LNCaP clone FGC (cell line): Measurements from ENCODE around the gene MYLK2.

ENCODE experiments used
- DNase-seq: peaks from one replicate; pipeline ENCODE4 v3.0.0-alpha.2; 2011; ENCODE audit warnings: low read depth
- H3K4me3 ChIP-seq: 2 replicates; pipeline ENCODE4 v1.5.1; 2011; ENCODE audit warnings: mild to moderate bottlenecking, low read depth, low read length, control low read depth
- CTCF ChIP-seq: IDR thresholded peaks from 2 replicates; pipeline ENCODE4 v1.5.1; 2012; ENCODE audit warnings: mild to moderate bottlenecking; ENCODE audit not compliant: control insufficient read depth, insufficient read depth; ENCODE audit errors: extremely low read depth

MYLK2 gene

GRCh38 chr20:31864521-31865400 lies 45.6 kb downstream of the MYLK2 start:
- no peak for TF ChIP-seq CTCF
- H3K4me3 ChIP-seq = no peak overlapping the region
- no peak for DNase-seq

GRCh38 chr20:31866221-31866620 lies 47.1 kb downstream of the MYLK2 start:
- no peak for DNase-seq
- TF ChIP-seq CTCF = no peak

GRCh38 chr20:31868853-31869672 lies 49.9 kb downstream of the MYLK2 start:
- DNase-seq = no peak
- H3K4me3 ChIP-seq = no peak overlapping the region

More at GRCh38 chr20:31866221-31866620, 47.1 kb downstream of the MYLK2 start:
- H3K4me3 ChIP-seq = no peak overlapping the region

DNA sequence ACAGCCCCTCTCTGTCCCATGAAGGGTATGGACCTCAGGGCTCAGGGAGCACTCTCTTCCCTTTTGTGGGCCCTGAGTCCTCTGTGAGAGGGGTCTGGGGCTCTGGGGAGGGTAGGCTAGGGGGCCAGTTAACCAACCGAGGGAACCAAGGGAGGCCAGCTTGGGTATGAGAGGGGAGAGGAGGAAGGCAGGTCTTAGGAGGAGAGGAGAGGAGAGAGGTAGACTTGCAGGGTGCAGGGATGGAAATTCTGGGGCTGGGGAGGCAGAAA lies 50.5 kb downstream of the MYLK2 start:
- no peak overlapping the region for H3K4me3 ChIP-seq
- TF ChIP-seq CTCF = no peak
- no peak for DNase-seq

More at GRCh38 chr20:31868853-31869672, 49.9 kb downstream of the MYLK2 start:
- TF ChIP-seq CTCF = no peak

- TF ChIP-seq CTCF = no peak
- no peak for DNase-seq
- peak within 1 kb of the TSS; percentile 12; the same call in 1 of the 2 replicates for H3K4me3 ChIP-seq
These were observed 51.0 kb downstream of the MYLK2 start, which contains the start of the genes DUSP15 and TTLL9 for GRCh38 chr20:31869942-31870725. TSS of gene DUSP15 (minus strand) at chr20:31870527. CDS start at chr20:31870337, 190 bp downstream. TSS of gene TTLL9 (plus strand) at chr20:31870634. CDS start at chr20:31871127, 493 bp downstream.

DNA sequence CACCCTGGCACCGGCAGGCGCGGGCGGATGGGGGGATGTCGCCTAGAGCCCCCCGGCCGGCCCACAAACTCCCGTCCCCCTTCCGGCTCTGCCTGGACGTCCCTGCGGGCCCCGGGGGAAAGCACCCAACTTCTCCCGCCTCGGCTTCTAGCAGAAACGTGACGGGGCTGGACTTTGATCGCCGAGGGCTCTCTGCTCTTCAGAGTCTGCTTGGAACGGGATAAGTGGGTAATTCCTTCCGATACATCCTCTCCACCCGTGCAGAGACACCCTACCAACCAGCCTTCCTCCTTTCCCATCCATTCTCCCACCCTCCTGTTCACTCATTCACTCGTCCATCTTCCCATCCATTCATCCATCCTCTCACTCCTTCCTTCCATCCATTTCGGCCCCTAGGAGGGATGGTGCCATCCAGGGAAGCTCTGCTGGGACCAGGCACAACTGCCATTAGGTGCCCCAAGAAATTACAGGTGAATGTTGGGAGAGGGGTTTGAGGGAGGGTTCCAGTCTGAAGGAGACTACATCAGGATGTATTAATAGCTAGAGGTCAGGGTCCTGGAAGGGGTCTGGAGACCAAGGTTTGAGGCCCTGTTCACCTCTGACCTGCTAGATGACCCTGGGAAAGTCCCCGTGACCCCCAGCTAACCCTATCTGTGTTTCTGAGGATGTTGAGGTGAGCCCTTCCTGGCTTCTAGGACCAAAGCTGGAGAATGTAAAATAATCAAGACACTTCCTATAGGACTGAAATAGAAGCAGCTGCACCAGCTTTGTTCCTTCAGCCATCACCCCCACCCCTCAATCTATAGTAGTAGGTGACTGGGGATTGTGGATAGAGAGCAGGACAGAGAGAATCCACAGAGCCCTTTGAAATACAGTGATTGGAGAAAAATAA lies 51.8 kb downstream of the MYLK2 start:
- no peak for DNase-seq
- no peak for TF ChIP-seq CTCF
- no peak overlapping the region for H3K4me3 ChIP-seq
